Fibroblast of mammary gland (primary cell): ENCODE results near the gene FAM169A.
"Not testable (repeated sequence)": the region's sequence is repeated elsewhere in the genome, so short reads cannot be mapped to it uniquely, and the experiment has no call there.

Source experiments
- DNase-seq: peaks from one replicate; pipeline ENCODE4 v3.0.0-alpha.2; 2010; ENCODE audit warnings: low read depth
- H3K4me3 ChIP-seq: 2 replicates; pipeline ENCODE4 v1.5.1; 2011; ENCODE audit warnings: low read depth, mild to moderate bottlenecking, low read length, moderate library complexity; ENCODE audit not compliant: control insufficient read depth
- CTCF ChIP-seq: conservative IDR thresholded peaks from 2 replicates; pipeline ENCODE4 v1.5.1; 2011; ENCODE audit warnings: low read depth, low read length, inconsistent platforms; ENCODE audit not compliant: control insufficient read depth, insufficient read depth

Gene FAM169A

GRCh38 chr5:74761241-74761640, 104.9 kb downstream of the FAM169A start:
- no peak for DNase-seq
- TF ChIP-seq CTCF = no peak

GRCh38 chr5:74748742-74749141, 117.4 kb downstream of the FAM169A start:
- H3K4me3 ChIP-seq, DNase-seq: not testable (repeated sequence)

More at GRCh38 chr5:74761241-74761640, 104.9 kb downstream of the FAM169A start:
- H3K4me3 ChIP-seq = no peak overlapping the region

GRCh38 chr5:74738406-74738805, 127.8 kb downstream of the FAM169A start:
- no peak for DNase-seq
- TF ChIP-seq CTCF = no peak
- H3K4me3 ChIP-seq = no peak overlapping the region

GRCh38 chr5:74736759-74737158, 129.4 kb downstream of the FAM169A start:
- no peak overlapping the region for H3K4me3 ChIP-seq
- TF ChIP-seq CTCF = no peak
- DNase-seq = no peak
